Activated CD8-positive, alpha-beta memory T cell treated with anti-CD3 and anti-CD28 coated beads for 1 hour (primary cell): ENCODE results near the gene SLC7A1.

Source experiments
- DNase-seq, 2 donors: peaks; one replicate each; pipeline ENCODE4 v3.0.0-alpha.2; 2020; ENCODE audit warnings: low read depth in 1 of 2; ENCODE audit errors: extremely low read depth in 1 of 2

Gene SLC7A1

GRCh38 chr13:29583073-29583785 lies 12.3 kb downstream of the SLC7A1 start:
- no peak for DNase-seq

- no peak for DNase-seq
Observed at GRCh38 chr13:29582171-29582570, 13.3 kb downstream of the SLC7A1 start.

GRCh38 chr13:29581666-29582065 lies 13.8 kb downstream of the SLC7A1 start:
- DNase-seq: no peak

DNA sequence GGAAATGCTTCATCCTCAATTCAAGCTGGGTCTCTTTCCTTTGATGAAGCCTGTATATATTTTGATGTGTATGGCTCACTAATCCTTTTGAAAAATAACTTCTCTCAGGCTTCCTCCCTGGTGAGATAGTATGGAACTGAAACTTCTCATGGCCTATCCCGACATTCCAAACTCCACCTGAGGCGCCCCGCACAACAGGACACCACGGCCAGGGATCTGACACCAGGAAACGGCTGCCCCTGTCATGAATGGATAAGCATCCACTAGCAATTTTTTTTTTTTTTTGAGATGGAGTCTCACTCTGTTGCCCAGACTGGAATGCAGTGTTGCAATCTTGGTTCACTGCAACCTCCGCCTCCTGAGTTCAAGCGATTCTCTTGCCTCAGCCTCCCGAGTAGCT lies 16.4 kb downstream of the SLC7A1 start:
- no peak for DNase-seq

DNA sequence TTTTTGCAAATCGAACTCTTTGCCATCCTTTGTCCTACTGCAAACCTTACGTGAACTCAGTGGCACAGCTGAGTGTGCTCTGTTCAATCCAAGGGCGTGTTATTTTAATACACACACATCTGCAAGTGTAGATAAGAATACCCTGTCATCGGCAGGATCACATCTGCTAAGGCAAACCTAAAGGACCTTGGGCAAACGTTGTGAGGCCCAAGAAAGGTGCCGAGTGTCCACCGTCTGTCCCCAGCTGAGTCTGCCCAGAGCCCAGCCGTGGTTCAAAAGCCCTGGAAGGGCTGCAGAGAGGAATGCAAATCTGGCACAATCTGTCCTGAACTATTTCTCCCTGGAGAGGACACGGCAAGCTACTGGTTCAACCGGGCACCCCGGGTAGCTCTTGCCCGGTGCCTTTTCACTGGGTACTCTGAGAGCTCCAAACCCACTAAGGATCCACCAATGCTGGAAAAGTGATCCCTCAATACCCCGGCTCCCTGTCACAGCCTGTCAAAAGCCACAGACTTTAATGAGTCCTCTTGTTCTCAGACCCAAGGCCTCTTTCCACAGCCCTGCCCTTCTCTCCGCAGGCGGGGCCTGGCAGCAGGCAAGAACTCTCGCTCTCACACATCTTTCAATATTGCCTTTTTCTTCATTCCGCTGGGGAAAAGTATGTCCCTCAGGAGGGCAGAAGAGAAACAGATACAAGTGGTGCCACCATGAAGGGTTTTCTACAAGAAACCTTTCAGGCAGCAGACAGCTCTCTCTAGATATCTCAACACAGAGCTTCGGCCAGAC lies 17.0 kb downstream of the SLC7A1 start:
- no peak for DNase-seq

GRCh38 chr13:29577136-29578051 lies 18.1 kb downstream of the SLC7A1 start:
- DNase-seq: no peak

DNA sequence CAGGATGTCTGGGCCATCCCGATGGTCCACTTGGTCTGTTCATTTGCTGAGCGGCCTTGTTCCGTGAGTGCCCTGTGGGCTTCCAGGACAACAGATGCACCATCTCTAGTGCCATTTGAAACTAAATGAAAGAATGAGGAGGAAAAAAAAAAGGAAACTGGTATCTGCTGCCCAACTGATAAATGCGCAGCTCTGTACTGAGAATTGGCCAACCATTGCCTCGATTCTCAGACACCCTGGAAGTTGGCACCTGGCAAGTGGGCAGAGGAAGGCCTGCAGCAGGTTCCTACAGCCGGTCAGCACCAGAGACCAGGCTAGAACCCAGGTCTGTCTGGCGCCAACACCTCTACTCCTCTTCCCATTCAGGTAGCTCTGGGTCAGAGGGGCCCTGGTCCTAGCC lies 18.9 kb downstream of the SLC7A1 start:
- no peak for DNase-seq

DNA sequence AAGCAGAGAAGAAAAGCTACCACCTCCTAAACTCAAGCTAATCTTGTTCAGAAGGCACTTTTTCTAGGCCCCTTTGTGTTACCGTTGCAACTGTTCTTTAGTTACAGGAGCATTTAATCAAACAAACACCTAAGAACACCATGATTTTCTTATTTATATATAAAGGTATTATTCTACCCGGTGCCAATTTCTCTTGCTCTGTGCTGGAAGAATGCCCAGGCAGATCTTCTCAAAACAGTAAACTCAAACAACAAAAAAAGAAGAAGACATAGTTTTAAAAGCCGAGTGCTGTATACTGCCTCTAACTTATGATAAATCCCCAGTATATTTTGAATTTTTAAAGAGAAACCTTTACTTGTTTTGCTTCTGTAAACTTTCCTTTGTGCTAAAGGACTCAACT lies 20.4 kb downstream of the SLC7A1 start:
- DNase-seq: no peak

GRCh38 chr13:29573190-29573589 lies 22.3 kb downstream of the SLC7A1 start:
- no peak for DNase-seq

- no peak for DNase-seq
Observed at GRCh38 chr13:29572575-29572974, 22.9 kb downstream of the SLC7A1 start.

DNA sequence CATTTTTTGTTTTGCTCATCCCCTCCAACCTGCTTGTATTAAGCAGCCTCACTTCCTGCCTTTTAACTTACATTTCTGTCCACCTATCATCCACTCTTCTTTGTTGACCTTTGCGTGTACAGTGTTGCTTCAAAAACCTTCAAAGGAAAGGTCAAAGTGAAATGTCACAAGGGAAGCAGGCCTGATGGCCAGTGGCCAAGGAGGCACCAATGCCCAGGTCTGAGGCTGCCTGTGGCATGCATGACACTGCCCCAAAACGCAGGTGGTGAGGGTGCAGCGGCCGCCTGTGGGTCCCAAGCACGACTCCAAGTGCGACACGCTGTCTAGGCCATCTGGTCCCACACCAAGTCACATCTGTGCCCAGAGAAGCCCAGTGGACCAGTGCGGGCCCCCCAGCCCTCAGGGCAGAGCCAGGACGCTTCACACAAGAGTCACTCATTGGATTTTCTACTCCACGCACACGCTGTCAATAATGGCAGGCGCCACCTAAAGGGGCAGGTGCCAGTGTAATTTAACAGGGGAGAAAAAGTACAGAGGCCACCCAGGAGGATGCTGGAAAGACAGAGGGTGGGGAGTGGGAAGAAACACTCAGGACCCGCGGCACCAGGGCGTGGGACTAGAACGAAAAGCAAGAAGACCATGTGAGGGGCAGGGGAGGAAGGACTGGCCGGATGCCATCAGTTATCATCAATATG lies 23.5 kb downstream of the SLC7A1 start:
- no peak for DNase-seq

GRCh38 chr13:29570051-29570654 lies 25.3 kb downstream of the SLC7A1 start:
- no peak for DNase-seq

- DNase-seq: no peak
Observed at GRCh38 chr13:29569253-29570050, 26.0 kb downstream of the SLC7A1 start.

DNA sequence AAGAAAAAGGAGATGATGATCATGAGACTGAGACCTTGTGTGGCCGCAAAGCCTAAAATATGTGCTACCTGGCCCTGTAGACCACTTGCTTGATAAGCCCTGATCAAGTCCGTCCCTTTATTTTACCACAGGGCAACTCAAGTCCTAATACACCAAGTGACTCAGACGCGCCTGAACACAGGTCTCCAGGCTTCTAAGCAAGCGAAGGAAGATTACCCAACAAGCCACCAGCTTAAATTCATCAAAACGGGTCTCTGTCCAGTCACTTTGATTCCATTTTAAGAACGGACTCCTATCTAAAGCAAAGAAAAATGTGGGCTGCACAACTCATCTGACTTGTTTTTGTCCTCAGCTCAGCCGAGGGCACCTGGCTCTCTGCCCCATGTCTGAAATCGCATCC lies 26.8 kb downstream of the SLC7A1 start:
- DNase-seq: no peak

GRCh38 chr13:29567411-29567810 lies 28.1 kb downstream of the SLC7A1 start:
- no peak for DNase-seq

GRCh38 chr13:29566206-29566605 lies 29.3 kb downstream of the SLC7A1 start:
- DNase-seq: no peak

DNA sequence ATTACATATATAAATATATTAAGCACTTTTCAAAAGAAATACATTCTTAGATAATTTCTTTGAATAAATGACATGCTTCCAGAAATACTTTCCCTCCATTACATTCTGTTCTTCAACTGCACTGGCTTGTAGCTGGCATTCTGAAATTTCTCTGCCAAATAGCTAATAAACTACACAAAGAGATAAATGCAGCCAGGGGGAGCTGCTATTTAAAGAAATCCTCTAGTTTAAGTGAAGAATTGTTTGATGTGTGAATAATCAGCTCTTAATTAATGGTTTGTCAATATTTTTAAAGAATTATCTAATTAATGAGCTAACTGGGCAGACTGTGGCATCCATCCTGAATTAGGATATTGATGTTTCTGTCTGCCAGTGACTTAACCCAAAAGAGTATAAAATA lies 30.7 kb downstream of the SLC7A1 start:
- no peak for DNase-seq

DNA sequence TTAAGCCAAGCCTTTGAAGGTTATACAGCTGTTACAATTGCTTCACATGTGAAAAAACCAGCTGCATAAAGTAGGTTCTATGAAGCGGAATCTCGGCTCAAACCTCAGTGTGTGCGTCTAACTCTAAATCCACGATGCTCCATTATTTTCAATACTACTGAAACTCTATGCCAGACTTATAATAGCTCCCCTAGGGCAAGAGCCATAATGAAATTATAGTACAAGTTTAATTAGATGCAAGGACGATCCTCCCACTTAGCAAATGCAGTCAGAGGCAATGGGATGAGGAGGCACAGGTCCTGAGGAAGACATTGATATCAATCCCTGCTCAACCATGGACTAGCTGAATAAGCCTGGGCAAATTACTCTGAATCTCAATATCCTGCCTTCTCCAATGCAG lies 31.1 kb downstream of the SLC7A1 start:
- DNase-seq: no peak

- no peak for DNase-seq
Observed at GRCh38 chr13:29563941-29564340, 31.5 kb downstream of the SLC7A1 start.
